Measurements from ENCODE around the gene HOXC12. TPM values are rescaled to one million over a fixed set of nuclear protein-coding genes. Genes with fewer than 3 reads are reported as not detected.

HOXC12 gene
- total RNA-seq, 1 donor from 2014 or later: not detected

DNA sequence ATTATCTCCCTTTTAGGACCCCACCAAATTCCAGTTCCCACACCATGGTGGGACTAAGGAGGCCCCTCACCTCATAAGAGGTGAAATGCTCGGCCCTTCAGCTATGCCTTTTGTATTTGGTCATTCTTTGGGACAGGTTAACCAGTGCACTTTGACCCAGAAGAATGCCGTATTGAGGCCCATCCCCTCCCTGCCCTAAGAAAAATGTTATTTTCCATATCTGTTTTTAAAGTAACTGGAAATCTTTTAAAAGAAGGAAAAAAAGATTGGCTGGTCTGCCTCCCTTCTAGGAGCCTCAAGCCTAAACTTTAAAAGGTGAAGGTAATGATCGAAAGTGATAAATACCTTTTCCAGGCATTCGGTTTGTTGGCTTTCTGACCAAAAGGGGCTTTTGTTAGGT, 21.8 kb upstream of the HOXC12 start:
- no peak for DNase-seq (ENCODE audit: low read depth, low spot score)
- Mint-ChIP-seq H3K27me3 (ENCODE audit: low read depth) (peaks cover 100% of the 10 kb centered on the region), H3K4me1 (no peaks in the 10 kb centered on the region)

DNA sequence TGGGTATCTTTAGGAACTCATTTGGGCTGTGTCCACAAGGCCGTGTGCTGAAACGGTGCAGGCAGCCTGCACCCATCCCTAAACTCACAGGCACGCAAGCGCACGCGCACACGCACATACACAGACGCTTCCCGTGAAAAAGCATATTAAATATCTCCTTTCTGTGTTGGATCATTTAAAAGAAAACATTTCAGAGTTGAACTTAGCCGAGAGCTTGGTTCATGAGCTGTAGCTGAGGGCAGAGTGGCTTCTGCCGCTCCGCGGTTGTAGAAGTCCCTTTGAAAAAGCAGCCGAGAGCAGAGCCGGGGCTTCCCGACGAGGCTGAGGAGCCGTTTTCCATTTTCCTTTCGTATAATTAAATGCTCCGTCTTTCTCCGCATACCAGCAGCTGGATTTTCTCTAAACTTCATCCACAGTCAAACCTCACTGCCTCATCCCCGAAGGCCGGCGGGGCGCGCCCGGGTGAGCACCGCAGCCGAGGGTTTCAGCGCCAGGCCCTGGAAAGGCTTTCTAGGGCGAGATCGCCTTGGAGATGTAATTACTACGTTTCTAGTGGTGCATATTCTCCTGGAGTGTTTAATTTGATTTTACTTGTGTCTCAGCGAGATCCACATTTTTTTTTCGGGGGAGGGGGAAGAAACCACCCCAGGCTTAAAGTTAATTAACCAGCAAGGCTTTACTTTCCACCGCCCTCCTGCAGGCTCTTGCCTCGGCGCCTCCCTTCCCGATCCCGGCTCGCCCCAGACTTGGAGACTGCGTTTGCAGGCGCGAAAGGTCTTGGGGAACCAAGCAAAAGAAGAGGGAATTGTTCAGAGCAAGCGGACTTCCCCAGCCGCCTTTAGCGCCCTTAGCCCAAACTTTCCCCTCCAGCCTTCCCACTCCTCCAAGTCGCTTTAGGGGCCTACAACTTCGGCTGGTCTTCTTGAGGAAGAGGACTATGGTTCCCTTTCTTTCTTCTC, 19.0 kb upstream of the HOXC12 start:
- Mint-ChIP-seq H3K27me3 (ENCODE audit: low read depth) (peaks cover 99% of the 10 kb centered on the region), H3K27ac (ENCODE audit: unreplicated experiment) (no peak overlapping the region), H3K4me3 (no peak overlapping the region), H3K9me3 (no peaks in the 10 kb centered on the region), H3K36me3 (ENCODE audit: low read depth) (no peaks in the 10 kb centered on the region), H3K4me1 (no peaks in the 10 kb centered on the region)
- no peak for DNase-seq (ENCODE audit: low read depth, low spot score)
- TF ChIP-seq, protein P1, sequence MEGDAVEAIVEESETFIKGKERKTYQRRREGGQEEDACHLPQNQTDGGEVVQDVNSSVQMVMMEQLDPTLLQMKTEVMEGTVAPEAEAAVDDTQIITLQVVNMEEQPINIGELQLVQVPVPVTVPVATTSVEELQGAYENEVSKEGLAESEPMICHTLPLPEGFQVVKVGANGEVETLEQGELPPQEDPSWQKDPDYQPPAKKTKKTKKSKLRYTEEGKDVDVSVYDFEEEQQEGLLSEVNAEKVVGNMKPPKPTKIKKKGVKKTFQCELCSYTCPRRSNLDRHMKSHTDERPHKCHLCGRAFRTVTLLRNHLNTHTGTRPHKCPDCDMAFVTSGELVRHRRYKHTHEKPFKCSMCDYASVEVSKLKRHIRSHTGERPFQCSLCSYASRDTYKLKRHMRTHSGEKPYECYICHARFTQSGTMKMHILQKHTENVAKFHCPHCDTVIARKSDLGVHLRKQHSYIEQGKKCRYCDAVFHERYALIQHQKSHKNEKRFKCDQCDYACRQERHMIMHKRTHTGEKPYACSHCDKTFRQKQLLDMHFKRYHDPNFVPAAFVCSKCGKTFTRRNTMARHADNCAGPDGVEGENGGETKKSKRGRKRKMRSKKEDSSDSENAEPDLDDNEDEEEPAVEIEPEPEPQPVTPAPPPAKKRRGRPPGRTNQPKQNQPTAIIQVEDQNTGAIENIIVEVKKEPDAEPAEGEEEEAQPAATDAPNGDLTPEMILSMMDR (conservative IDR thresholded peaks at IDR 0.05): no peak

More for the DNA sequence above, 21.8 kb upstream of the HOXC12 start:
- TF ChIP-seq, protein P1 (conservative IDR thresholded peaks at IDR 0.05): no peak
- Mint-ChIP-seq H3K27ac (ENCODE audit: unreplicated experiment) (no peak overlapping the region), H3K9me3 (peaks cover 5% of the 10 kb centered on the region), H3K36me3 (ENCODE audit: low read depth) (peaks cover 4% of the 10 kb centered on the region), H3K4me3 (no peak overlapping the region)

DNA sequence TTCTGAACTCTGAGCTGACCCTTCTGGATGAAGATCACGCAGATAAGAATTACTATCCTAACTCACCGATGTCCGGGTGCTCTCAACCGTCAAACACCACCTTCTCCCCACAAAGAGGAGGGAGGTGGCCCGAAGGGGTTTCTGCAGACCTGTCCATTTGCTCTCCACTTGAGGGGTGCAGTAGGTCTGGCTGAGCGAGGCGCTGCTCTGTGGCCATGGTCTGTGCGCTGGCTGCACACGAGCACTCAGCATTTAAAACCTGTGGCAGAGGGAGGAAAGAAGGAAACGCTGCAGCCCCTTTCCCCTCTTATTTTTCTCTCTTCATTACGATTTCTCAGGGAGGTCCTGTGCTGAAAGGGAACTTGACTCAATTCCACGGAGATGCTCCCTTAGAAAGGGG, 17.6 kb upstream of the HOXC12 start:
- DNase-seq (ENCODE audit: low read depth, low spot score): no peak
- TF ChIP-seq, protein P1 (conservative IDR thresholded peaks at IDR 0.05): no peak
- no peak overlapping the region for H3K27ac Mint-ChIP-seq (ENCODE audit: unreplicated experiment)
- H3K27me3 Mint-ChIP-seq (ENCODE audit: low read depth): peaks cover 98% of the 10 kb centered on the region
- H3K4me1 Mint-ChIP-seq: no peaks in the 10 kb centered on the region
- H3K9me3 Mint-ChIP-seq: no peaks in the 10 kb centered on the region
- no peak overlapping the region for H3K4me3 Mint-ChIP-seq
- H3K36me3 Mint-ChIP-seq (ENCODE audit: low read depth): no peaks in the 10 kb centered on the region

DNA sequence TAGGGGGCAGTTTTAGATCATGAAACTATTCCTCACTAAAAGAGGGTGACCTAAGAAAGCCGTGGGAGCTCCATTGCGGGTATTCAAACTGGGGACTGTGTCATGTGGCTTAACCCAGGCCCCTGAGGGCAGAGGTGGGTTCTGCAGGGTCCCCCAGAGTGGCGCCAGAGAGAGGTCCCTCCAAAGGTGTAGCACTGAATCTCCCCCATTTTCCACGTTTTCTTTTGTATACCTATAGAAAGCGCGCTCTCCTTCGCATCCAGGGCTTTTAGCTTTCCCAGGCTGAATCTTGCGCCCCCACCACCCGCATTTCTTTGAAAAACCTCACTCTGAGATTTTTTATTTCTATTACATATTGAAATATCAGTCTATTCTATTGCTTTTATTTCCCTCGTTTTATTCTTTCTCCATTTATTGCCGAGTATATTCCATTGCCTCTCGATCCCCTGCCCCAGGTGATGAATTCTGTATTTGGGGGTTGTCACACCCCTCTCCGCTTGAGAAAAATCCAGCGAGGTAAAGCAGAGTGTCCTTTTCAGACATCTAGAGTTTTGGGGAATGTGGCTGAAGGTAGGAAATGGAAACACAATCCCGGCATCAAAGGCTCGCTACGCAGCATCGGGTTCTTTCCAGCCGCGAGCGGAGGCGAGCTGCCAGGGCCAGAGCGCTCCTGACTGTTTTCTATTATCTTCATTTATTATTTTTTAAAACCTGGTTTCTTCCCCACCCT, 16.9 kb upstream of the HOXC12 start:
- H3K27me3 Mint-ChIP-seq (ENCODE audit: low read depth): peaks cover 98% of the 10 kb centered on the region
- DNase-seq (ENCODE audit: low read depth, low spot score): no peak
- H3K36me3 Mint-ChIP-seq (ENCODE audit: low read depth): no peaks in the 10 kb centered on the region
- TF ChIP-seq, protein P1 (conservative IDR thresholded peaks at IDR 0.05): no peak
- no peaks in the 10 kb centered on the region for H3K9me3 Mint-ChIP-seq
- no peak overlapping the region for H3K4me3 Mint-ChIP-seq
- H3K4me1 Mint-ChIP-seq: no peaks in the 10 kb centered on the region
- H3K27ac Mint-ChIP-seq (ENCODE audit: unreplicated experiment): no peak overlapping the region

DNA sequence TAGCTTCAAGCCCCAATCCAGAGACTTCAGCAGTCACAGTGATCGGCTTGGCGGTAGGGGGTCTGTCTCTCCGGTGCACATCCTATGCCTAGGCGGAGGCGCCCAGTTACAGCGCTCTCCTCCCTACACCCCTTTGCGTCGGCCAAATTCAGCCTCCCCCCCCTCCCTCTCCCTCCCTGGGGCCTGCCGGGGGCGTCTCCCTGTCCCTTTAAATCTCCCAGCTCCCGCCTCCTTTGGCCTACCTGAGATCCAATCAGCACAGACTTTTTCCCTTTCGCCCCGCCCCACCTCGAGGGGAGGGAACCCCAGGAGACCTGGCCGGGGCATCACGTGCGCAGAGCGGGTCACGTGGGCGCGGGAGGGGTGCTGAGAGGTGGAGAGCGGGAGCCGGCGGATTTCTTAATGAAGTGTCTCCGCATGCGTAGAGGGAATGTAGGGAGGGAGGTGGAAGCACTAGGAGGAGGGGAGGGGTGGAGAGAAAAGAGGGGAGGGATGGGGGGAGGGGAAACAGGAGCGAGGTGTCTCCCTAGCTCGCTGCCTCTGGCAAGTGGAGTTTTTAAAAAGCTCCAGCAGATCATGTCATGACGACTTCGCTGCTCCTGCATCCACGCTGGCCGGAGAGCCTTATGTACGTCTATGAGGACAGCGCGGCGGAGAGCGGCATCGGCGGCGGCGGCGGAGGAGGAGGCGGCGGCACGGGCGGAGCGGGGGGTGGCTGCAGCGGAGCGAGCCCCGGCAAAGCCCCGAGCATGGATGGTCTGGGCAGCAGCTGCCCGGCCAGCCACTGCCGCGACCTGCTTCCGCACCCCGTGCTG, 16.2 kb upstream of the HOXC12 start, which contains the start of gene HOXC13:
Gene HOXC13, plus strand, starts transcription at position 506 of the 815 bp plus-strand sequence. Its CDS starts 76 bp downstream, at position 582.
- TF ChIP-seq, protein P1 (conservative IDR thresholded peaks at IDR 0.05): no peak
- H3K36me3 Mint-ChIP-seq (ENCODE audit: low read depth): no peaks in the 10 kb centered on the region
- no peak within 1 kb of the TSS for H3K27ac Mint-ChIP-seq (ENCODE audit: unreplicated experiment)
- no peaks in the 10 kb centered on the region for H3K9me3 Mint-ChIP-seq
- peaks cover 98% of the 10 kb centered on the region for H3K27me3 Mint-ChIP-seq (ENCODE audit: low read depth)
- DNase-seq (ENCODE audit: low read depth, low spot score): no peak
- no peaks in the 10 kb centered on the region for H3K4me1 Mint-ChIP-seq
- H3K4me3 Mint-ChIP-seq: no peak within 1 kb of the TSS
